Umbilical cord (tissue), 2 donors: Measurements from ENCODE around the gene THSD4. TPM values are rescaled to one million over a fixed set of nuclear protein-coding genes. Genes with fewer than 3 reads are reported as not detected.
"Not testable (repeated sequence)": the region's sequence is repeated elsewhere in the genome, so short reads cannot be mapped to it uniquely, and the experiment has no call there.

Experiments used
- DNase-seq: peaks from one replicate; pipeline ENCODE4 v3.0.0-alpha.2; 2015; ENCODE audit warnings: low spot score
- total RNA-seq: library from RNA; depleted of rRNA; stranded (reverse); fragments of >200 nt; gene quantifications from one replicate; pipeline ENCODE4 v1.2.3, GENCODE V29; 2014; ENCODE audit warnings: low replicate concordance; ENCODE audit not compliant: insufficient read depth

The THSD4 gene
- total RNA-seq, 1 donor from 2014 or later: 9.1 TPM

DNA sequence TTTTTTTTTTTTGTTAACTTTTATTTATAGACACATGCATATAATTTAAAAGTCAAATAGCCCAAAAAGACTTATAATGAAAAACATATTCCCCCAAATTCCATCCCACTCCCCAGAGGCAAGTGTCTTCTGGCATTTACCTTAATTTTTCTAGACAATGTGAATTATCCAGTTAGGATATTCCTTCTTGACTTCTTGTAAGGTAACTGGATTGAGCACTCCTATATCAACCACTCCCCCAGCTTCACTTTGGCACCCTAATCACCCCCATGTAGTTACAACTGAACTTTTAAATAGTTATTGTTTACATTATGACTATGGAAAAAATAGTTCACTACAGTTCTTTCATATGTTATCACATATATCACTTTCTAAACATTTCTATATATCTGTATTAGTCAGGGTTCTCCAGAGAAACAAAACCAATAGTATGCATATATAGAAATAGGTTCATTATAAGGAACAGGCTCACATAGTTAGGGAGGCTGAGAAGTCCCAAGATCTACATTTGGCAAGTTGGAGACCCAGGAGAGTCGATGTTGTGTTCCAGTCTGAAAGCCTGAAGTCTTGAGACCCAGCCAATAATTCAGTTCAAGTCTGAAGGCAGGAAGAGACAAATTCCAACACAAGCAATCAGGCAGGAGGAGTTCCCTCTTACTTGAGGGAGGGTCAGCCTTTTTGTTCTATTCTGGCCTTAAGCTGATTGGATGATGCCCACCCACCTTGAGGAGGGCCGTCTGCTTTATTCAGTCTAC, 175.8 kb downstream of the THSD4 start:
- DNase-seq: no peak

DNA sequence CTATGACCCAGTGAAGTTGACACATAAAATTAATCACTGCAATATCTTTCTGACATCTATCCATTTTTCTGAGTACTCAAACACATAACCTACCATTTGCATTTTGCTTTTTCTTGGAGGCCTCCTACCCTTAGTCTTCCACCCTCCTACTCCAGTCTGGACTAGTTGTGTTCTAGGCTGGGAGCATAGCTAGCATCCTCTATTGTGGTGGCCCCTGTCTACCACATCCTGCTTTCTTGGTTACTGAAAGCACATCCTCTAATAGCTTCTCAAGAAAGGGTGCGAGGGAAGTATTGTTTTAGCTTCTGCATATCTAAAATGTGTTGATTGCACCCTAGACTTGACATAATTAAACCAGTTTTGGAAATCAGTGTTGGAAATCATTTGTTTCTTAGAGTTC, 176.5 kb downstream of the THSD4 start:
- DNase-seq: no peak

DNA sequence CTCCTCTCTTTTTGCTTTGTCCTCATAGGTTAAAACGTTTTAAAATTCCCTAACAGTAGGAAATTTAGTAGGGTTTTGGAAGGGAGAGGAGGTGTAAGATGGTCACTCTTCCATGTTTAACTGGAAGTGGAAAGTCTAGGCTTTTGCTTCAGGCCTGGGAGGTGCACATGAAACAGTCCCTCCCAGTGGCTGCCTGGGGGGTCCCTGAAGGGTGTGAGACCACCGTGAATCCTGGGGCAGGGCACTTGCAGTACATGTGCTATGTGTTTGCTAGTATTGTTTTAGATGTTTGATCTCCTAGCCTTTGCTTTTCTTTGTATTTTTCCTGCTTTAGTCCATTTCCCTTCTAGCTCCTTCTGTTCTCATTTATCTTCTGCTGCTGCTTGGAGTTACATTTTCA, 178.5 kb downstream of the THSD4 start:
- no peak for DNase-seq

DNA sequence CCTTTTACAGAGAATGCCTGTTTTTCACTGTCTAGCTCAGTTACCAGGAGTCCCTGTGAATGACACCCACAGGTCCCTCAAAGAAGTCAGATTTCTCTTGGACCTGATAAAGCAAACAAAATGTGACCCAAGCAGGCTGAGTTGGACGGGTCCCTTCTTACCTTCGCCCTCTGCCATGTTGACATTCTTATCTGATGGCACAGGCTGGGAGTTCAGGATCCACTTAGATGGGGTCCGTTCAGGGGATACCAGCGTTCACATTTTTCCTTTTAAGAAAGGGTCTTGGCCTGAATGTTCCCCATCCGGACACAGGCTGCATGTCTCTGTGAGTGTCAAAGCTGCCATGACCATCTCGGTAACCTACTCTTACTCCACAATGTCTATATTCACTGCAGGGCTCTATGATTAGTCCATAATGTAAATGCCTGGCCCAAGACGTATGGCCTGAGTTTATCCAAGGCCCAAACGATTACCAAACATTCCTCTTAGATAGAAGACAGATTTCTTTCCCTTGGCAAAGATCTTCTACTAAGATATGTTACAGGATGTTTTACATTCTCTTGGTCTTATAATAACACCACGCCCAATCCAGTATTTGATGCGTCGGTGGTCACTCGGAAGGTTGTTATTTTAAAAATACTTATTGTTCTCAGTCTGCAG, 179.1 kb downstream of the THSD4 start:
- peak; percentile 46 for DNase-seq

DNA sequence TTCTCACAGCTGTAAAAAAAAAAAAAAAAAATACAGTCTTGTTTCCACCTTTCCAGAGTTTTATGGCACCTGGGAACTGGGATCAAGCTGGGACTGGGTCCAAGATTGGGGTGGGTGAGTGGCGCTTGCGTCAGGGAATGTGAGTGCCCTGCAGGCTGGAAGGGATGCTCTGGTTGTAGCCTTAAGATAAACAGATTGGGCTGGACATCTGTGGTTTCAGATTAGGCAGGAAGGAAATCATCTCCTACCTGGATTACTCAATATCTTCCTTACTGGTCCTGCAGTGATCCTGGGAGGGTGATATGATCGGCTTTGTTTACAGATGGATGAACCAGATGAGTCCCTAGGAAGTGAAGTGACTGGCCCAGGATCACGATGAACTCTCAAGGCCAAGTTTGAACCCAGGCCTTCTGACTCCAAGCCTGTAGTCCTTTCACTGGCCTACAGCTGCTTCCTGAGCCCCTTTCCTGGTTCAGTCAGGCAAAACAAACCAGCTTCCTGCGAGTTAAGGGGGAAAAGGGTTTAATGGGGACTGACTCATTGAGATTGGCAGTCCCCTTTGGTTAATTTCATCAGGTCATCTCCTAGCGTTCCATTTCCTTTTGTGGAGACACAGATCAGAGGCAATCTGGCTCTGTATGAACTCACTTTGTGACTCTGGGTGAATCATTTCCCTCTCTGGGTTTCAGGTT, 179.8 kb downstream of the THSD4 start:
- peak; percentile 36 for DNase-seq

DNA sequence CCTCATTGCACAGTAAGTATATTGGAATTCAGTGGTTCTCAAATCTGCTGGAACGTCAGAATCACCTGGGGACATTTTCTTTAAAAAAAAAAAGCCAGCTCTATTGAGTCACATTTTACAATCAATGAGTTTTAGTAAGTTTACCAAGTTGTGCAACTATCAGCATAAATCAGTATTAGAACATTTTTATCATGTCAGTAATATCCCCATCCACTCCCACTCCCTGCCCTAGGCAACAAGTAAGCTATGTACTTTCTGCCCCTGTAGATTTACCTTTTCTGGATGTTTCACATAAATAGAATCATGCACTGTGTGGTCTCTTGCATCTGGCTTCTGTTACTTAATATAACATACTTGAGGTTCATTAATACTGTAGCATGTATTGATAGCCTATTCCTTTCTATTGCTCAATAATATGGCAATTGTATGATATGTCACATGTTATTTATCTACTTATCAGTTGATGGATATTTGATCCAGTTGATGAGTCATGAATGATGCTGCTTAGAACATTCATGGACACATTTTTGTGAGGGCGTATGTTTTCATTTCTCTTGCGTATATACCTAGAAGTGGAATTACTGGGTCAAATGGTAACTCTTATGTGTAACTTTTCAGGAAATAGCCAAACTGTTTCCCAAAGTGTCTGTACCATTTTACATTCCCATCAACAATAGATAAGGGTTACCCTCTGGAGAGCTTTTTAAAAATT, 180.5 kb downstream of the THSD4 start:
- no peak for DNase-seq

DNA sequence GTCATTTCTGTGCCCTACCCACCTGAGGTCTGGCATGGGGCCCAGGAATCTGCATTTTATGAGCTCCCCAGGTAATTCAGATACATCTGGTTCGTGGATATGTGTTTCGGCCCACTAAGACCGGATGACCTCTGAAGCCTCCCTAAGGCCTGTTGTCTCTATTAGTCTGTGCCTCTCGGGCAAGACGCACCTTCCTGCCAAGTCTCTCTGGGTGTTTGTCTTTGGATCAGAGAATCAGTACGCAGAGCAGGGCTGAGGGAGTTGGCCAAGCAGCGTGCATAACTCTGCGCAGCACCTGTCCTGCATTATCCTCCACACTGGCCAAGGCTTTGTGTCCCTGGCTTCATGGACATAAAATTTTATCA, 181.0 kb downstream of the THSD4 start:
- DNase-seq: no peak

DNA sequence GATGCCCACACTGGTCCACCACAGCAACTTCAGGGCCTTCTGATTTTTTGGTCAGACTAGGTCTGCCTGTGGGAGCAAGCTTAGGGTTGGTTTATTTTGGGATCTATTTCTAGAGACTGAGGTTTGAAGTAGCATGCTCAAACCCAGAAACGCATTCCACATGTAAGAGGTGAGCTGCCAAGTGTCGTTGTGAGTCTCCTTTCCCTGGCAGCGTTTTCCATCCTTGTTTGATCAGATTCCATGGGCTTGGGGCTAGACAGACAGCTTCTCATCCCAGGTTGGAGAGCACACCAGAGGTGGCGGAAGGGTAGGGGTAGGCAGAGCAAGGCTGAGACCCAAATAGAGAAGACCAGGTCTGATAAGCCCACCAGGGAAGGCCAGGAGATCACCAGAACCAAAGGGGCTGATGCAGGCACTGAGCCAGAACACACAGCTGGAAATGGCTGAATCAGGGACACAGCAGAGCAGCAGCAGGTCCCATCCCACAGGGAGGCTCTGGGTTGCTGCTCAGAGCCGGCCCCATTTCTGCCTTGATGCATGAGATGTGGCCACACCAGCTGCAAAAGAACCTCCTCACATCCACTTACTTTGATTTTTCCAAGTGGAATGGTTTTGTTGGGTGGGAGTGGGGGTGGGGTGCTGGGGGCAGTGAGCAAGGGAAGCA, 186.8 kb downstream of the THSD4 start:
- DNase-seq: no peak

DNA sequence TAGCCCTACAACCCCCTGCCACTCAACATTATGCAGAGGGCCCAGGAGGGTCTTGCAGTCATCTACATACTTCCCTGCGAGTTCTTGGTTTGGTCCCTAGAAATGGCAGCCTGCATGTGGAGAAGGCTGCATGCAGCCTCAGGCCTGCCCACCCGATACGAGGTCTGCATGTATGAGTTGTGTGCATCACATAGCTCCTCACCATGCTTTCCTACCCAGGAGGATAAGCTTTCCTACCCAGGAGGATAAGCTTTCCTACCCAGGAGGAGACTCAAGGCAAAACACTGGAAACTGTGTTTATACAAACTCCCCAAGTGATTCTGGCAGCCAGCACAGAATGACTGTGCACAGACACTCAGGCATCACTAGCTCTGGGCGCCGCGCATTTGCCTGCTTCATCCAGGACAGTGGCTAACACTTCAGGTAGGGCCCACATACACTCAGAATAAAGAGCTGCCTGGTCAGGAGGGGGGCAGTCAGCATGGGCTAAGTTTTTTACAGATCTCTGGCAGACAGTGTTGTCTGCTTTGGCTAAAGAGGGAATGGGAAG, 187.7 kb downstream of the THSD4 start:
- DNase-seq: no peak

DNA sequence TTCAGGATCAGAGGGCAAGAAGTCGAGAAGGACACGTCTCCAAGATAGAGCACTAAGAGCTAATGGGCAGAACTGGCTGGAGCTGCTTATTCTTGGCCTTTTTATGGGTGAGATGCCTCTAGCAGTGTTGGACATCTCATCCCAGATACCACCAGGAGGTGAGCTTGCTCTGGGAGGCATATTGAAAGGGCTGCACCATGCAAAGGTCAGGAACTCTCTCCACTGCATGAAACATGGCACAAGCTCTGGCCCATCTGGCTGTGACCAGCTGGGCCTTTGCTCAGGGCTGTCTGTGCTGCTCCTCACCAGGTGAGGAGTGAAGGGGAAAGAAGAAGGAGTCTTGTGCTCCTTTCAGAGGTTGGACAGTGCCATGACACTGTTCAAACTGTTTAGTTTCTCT, 188.7 kb downstream of the THSD4 start:
- no peak for DNase-seq

DNA sequence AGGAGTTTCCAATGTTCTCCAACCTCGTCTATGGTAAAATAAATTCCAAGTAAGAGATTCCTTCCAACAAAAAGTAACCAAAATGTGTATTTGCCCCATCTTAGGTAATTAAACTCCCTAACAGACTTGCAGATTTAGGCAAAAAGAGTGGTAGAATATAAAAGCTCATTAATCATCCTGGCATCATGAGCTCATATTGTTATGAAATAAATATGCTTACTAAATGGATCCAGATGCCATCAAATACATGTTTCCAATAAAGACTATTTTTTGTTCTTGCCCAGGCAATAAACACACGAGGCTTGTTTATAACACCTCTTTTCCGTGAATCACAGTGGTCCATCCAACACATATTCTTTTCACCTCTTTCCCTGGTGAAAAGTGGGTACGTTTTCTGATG, 189.4 kb downstream of the THSD4 start:
- DNase-seq: no peak

DNA sequence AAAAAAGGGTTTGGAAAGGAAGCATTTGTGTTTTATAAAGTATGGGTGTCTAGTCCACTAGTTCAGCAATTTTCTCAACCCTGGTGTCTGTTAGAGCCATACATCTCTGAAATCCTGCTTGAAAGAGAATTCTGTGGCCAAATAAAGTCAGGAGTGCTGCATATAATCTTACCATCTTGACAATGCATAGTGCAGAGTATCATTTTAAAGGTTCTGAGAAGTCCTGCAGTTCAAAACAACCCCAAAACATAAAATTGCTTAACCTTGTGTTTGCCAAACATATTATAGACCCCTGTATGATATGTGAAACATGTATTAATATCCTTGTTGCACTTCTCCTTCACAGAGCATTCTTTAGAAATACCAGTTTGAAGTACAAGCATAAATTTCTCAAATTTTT, 191.3 kb downstream of the THSD4 start:
- DNase-seq: no peak

DNA sequence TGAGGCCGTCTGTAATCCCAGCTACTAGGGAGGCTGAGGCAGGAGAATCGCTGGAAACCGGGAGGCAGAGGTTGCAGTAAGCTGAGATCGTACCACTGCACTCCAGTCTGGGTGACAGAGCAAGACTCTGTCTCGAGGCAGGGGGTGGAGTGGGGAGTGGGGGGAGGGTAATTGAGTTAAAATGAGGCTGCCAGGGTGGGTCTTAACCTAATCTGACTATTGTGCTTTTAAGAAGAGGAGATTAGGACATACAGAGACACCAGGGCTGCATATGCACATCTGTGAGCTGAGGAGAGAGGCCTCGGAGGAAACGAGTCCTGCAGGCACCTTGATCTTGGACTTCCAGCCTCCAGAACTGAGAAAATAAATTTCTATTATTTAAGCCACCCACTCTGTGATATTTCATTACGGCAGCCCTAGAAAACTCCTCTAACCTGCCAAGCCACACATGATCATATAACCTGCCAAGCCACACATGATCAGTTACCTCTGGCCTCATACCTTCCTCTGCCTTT, 197.0 kb downstream of the THSD4 start:
- DNase-seq: no peak

DNA sequence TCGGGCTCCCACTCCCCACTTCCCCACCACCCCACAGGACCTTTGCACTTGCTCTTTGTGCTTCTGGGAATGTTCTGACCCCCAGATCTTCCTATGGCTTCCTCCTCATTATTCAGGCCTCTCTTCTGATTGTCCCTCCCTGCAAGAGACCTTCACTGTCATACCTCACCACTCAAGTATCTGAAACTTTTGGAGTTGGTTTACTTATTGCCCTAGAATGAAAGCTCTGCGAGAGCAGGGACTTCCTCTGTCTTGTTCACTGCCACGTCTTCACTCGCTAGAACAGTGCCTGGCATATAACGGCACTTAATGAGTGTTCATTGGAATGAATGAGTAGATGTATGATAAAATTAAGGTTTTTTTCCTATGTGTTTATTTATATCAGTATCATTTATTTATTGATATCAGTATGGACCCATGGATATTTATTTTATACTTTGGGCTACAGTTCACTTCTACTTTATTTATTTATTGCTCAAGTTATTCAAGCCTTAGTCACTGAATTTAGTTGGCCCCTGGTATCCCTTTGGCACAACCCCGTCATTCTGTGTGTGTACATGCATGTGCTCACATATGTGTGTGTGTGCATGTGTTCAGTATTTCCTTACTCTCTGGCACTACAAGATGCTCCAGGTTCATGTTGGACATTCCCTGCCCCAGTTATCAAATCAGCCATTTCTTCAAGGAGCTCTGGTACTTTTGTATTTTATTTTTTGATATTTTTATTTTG, 197.6 kb downstream of the THSD4 start:
- no peak for DNase-seq

DNA sequence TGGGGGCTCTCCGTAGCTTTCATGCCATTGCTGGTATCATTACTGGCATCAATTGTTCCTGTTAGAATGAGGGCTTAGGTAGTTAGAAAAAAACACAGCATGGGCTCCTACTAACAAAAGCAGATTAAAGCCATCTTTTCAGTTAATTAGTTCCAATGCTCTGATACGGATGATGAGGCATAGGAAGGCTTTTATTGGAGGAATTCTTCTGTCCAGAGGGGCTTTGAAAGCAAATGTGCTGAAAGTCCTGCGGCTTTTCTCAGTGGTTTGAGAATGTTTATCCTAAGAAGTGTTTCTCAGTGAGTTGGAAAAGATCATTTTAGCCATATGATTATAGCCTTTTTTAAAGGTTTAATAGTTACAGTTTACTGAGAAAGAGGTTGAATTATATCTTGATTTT, 198.5 kb downstream of the THSD4 start:
- DNase-seq: no peak

DNA sequence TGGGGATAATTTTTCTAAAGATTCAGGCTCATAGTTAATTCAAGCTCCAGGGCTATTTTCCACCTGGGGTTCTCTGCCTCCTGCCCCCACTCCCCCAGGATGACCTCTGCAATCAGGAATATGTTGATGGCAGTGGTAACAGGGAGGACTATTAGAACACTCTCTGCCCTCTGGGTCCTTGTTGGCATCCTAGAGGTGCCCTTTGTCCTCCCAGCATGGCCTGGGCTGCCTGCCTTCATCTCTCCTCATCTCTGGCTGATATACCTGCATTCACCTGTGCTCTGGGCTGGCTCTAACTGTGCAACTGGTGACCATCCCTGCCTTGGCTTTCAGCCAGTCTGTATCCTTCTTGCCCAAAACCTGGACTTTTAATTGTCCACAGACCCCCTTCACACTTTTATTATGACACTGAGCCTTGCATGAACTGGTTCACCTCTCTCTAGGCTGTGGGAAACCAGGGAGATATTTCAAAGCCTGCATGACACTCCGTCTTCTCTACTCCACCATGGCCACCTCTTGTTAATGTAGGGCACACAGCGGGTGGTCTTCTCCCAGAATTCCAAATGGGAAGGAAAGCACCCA, 199.8 kb downstream of the THSD4 start:
- no peak for DNase-seq

DNA sequence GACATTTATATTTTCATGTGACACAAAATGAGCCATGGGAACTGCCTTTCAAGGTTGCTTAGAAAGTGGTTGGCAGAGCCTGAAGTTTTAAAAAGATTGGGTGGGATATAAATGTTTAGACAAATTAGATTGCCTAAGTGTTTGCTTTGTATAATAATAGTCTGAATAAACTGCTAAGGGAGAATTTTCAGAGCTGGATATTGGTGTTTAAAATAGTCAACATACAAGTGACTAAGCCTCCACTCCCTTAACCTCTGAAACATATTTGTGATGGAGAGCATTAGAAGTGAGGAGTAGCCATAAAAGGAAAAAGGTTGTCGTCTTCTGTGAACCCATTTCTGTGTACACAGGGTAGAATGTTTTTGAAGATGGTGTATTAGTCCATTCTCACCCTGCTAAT, 201.6 kb downstream of the THSD4 start:
- DNase-seq: no peak

DNA sequence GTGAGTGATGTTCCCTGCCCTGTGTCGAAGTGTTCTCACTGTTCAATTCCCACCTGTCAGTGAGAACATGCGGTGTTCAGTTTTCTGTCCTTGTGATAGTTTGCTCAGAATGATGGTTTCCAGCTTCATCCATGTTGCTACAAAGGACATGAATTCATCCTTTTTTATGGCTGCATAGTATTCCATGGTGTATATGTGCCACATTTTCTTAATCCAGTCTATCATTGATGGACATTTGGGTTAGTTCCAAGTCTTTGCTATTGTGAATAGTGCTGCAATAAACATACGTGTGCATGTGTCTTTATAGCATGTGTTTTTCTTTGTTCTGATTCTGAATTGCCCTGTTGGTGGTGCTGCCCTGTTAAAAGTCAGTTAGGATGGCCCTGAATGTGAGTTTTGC, 204.2 kb downstream of the THSD4 start:
- not testable (repeated sequence) for DNase-seq

DNA sequence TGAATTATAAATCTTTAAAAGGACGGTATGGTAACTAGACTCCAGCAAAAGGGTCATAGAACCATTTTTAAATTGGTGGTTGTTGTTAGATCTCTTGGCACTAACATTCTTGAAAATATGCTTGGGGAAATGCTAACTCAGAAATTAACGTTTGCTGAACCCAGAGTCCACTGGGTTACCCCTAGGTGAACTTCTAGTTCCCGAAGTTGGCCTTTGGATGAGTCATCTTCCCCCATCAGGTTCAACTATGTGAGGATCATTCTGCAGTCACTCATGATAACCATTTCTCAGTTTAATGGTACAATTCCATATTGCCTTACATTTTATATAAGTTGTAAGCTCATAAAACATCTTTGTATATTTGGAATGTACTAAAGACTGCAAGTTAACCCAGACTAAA, 204.7 kb downstream of the THSD4 start:
- DNase-seq: no peak

DNA sequence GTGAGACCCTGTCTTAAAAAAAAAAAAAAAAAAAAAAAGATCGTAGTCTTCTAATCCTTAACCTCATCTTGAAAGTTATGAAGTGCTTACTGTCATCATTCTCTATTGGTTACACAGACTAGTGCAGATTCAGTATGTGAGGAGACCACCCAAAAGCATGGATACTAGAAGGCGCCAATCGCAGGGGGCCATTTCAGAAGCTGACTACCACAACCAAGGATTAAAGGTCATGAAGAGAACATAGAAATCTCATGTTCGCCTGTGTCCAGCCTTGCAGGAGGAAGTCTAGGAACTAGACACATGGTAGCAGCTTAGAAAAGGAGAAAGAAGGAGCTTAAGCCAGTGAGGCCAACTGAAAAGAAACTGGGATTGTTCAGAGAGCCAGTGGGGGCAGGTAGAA, 207.8 kb downstream of the THSD4 start:
- DNase-seq: no peak
